ENCODE measurements around the gene MYDGF.
A peak's percentile ranks its signal among the peaks of the same experiment; 100 is the strongest.
"Not testable (repeated sequence)": the region's sequence is repeated elsewhere in the genome, so short reads cannot be mapped to it uniquely, and the experiment has no call there.

The MYDGF gene

GRCh38 chr19:4669723-4670480 is at the start of gene MYDGF:
Gene MYDGF, minus strand, starts transcription at chr19:4670342. Its CDS starts 8 bp downstream, at chr19:4670334.
- peak; percentile 89 for DNase-seq

GRCh38 chr19:4719499-4719866 is 49.3 kb upstream of the MYDGF start:
- no peak for DNase-seq

GRCh38 chr19:4717966-4718701 is 48.0 kb upstream of the MYDGF start:
- no peak for DNase-seq

- DNase-seq: no peak
Observed at GRCh38 chr19:4717191-4717965, 47.2 kb upstream of the MYDGF start.

GRCh38 chr19:4715529-4716221 is 45.5 kb upstream of the MYDGF start:
- no peak for DNase-seq

- not testable (repeated sequence) for DNase-seq
Observed at GRCh38 chr19:4715178-4715528, 45.0 kb upstream of the MYDGF start.

- DNase-seq: no peak
Observed at GRCh38 chr19:4714016-4714415, 43.9 kb upstream of the MYDGF start.

- DNase-seq: no peak
Observed at GRCh38 chr19:4713384-4713951, 43.3 kb upstream of the MYDGF start.

GRCh38 chr19:4712771-4713170 is 42.6 kb upstream of the MYDGF start:
- DNase-seq: no peak

GRCh38 chr19:4711211-4711610 is 41.1 kb upstream of the MYDGF start:
- no peak for DNase-seq

- no peak for DNase-seq
Observed at GRCh38 chr19:4710281-4710600, 40.1 kb upstream of the MYDGF start.

GRCh38 chr19:4709440-4710280 is 39.5 kb upstream of the MYDGF start:
- DNase-seq: no peak

- DNase-seq: no peak
Observed at GRCh38 chr19:4707956-4708650, 38.0 kb upstream of the MYDGF start.

- DNase-seq: no peak
Observed at GRCh38 chr19:4707322-4707721, 37.2 kb upstream of the MYDGF start.

- no peak for DNase-seq
Observed at GRCh38 chr19:4705413-4706131, 35.4 kb upstream of the MYDGF start.

GRCh38 chr19:4704317-4704673 is 34.2 kb upstream of the MYDGF start:
- no peak for DNase-seq

GRCh38 chr19:4703671-4704316 is 33.7 kb upstream of the MYDGF start:
- no peak for DNase-seq

- no peak for DNase-seq
Observed at GRCh38 chr19:4702764-4703163, 32.6 kb upstream of the MYDGF start.

- DNase-seq: no peak
Observed at GRCh38 chr19:4701557-4701956, 31.4 kb upstream of the MYDGF start.

GRCh38 chr19:4700693-4700970 is 30.5 kb upstream of the MYDGF start:
- DNase-seq: no peak
